ENCODE measurements around the gene BCAT1. TPM values are rescaled to one million over a fixed set of nuclear protein-coding genes. Genes with fewer than 3 reads are reported as not detected.

Gene BCAT1
- total RNA-seq, 2 donors from 2014 or later, result 45.0 to 141 TPM

DNA sequence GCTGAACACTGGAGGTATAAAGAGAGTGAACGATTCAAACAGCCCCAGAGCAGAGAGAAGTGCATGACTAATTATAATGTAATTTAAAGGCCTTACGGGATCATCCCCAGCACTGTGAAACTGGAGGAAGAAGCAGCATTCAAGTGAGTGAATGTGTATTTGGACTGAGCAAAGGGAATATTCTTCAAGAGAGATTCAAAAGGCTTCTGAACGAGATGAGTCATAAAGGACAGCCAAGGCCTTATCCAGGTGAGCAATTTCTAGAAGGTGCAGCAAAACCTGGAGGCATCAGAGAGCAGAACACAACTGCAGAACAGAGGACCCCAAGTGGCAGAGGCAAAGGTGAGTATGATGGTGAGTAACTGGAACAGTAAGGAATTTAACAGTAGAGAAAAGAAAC, 127.2 kb downstream of the BCAT1 start:
- peaks cover 2% of the 10 kb centered on the region for H3K9me3 Mint-ChIP-seq
- no peak overlapping the region for H3K27ac Mint-ChIP-seq
- peaks cover 37% of the 10 kb centered on the region for H3K36me3 Mint-ChIP-seq (ENCODE audit: low read depth)
- TF ChIP-seq, protein P1, sequence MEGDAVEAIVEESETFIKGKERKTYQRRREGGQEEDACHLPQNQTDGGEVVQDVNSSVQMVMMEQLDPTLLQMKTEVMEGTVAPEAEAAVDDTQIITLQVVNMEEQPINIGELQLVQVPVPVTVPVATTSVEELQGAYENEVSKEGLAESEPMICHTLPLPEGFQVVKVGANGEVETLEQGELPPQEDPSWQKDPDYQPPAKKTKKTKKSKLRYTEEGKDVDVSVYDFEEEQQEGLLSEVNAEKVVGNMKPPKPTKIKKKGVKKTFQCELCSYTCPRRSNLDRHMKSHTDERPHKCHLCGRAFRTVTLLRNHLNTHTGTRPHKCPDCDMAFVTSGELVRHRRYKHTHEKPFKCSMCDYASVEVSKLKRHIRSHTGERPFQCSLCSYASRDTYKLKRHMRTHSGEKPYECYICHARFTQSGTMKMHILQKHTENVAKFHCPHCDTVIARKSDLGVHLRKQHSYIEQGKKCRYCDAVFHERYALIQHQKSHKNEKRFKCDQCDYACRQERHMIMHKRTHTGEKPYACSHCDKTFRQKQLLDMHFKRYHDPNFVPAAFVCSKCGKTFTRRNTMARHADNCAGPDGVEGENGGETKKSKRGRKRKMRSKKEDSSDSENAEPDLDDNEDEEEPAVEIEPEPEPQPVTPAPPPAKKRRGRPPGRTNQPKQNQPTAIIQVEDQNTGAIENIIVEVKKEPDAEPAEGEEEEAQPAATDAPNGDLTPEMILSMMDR (conservative IDR thresholded peaks at IDR 0.05), result no peak
- 91 to 93% methylated on average over 3 of the region's 3 CpGs for WGBS, 2 experiments (ENCODE audit: insufficient coverage in 1 of 2, insufficient read length in 1 of 2)
- H3K4me3 ChIP-seq (ENCODE audit: low read length), result no peak overlapping the region
- peaks cover 3% of the 10 kb centered on the region for H3K4me1 Mint-ChIP-seq
- H3K9me3 ChIP-seq (ENCODE audit: control insufficient read depth, low read length), result no peaks in the 10 kb centered on the region
- H3K27me3 ChIP-seq (ENCODE audit: control insufficient read depth, insufficient read depth, low read length, poor library complexity, severe bottlenecking), result no peaks in the 10 kb centered on the region
- no peak overlapping the region for H3K9ac ChIP-seq (ENCODE audit: extremely low read depth, low read length, poor library complexity, severe bottlenecking)
- H3K27ac ChIP-seq (ENCODE audit: low read depth, low read length), result no peak overlapping the region
- H3K36me3 ChIP-seq (ENCODE audit: control insufficient read depth, insufficient read depth, low read length), result peaks cover 76% of the 10 kb centered on the region
- H3K27me3 Mint-ChIP-seq (ENCODE audit: insufficient read depth), result no peaks in the 10 kb centered on the region
- H3K4me3 Mint-ChIP-seq, result no peak overlapping the region
- DNase-seq, result no peak
- no peaks in the 10 kb centered on the region for H3K4me1 ChIP-seq (ENCODE audit: control insufficient read depth, insufficient read depth, low read length)

DNA sequence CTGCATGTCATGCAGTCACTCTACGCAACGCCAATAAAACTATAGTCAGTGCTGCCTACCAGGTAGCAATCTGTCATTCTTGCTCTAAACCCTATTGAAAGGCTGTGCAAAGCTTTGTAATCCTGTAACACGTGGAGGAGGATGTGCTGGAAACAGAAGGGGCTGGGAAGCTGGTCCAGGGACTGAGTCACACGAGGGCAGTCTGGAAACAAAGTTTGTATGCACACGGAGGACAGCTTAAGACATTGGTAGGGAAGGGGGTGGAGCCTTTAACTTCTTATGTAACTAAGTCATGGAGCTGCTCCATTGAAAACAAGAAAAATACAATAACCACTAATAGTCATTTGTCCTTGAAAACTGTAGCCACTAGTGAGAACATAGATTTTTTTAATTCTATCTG, 128.0 kb downstream of the BCAT1 start:
- TF ChIP-seq, protein P1 (conservative IDR thresholded peaks at IDR 0.05), result no peak
- Histone ChIP-seq H3K9ac (ENCODE audit: extremely low read depth, low read length, poor library complexity, severe bottlenecking) (no peak overlapping the region), H3K36me3 (ENCODE audit: control insufficient read depth, insufficient read depth, low read length) (peaks cover 76% of the 10 kb centered on the region), H3K27me3 (ENCODE audit: control insufficient read depth, insufficient read depth, low read length, poor library complexity, severe bottlenecking) (no peaks in the 10 kb centered on the region), H3K9me3 (ENCODE audit: control insufficient read depth, low read length) (no peaks in the 10 kb centered on the region), H3K4me1 (ENCODE audit: control insufficient read depth, insufficient read depth, low read length) (no peaks in the 10 kb centered on the region), H3K27ac (ENCODE audit: low read depth, low read length) (no peak overlapping the region), H3K4me3 (ENCODE audit: low read length) (no peak overlapping the region)
- Mint-ChIP-seq H3K4me3 (no peak overlapping the region), H3K4me1 (peaks cover 3% of the 10 kb centered on the region), H3K9me3 (peaks cover 2% of the 10 kb centered on the region), H3K36me3 (ENCODE audit: low read depth) (peaks cover 38% of the 10 kb centered on the region), H3K27ac (no peak overlapping the region), H3K27me3 (ENCODE audit: insufficient read depth) (no peaks in the 10 kb centered on the region)
- WGBS, 2 experiments (ENCODE audit: insufficient coverage in 1 of 2, insufficient read length in 1 of 2), result 87 to 89% methylated on average over 5 of the region's 5 CpGs
- DNase-seq, result no peak

DNA sequence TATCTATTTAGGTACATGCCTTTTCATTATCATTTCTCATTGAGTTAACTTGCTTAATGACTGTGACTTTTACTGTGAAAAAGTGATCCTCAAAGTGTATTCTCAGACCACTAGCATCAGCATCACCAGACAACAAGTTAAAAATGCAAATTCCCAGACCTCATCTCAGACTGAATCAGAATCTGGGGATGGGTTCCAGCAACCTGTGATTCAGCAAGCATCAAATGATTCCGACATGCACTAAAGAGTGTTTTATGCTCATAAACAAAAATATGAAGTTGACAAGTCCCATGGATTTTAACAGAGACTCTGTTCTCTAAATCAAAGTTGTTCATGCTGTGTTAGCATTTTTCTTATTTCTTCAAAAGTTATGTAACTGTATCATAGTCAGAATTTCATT, 130.6 kb downstream of the BCAT1 start:
- TF ChIP-seq, protein P1 (conservative IDR thresholded peaks at IDR 0.05), result no peak
- Histone ChIP-seq H3K36me3 (ENCODE audit: control insufficient read depth, insufficient read depth, low read length) (peaks cover 64% of the 10 kb centered on the region), H3K27ac (ENCODE audit: low read depth, low read length) (no peak overlapping the region), H3K9ac (ENCODE audit: extremely low read depth, low read length, poor library complexity, severe bottlenecking) (no peak overlapping the region), H3K4me1 (ENCODE audit: control insufficient read depth, insufficient read depth, low read length) (no peaks in the 10 kb centered on the region), H3K9me3 (ENCODE audit: control insufficient read depth, low read length) (no peaks in the 10 kb centered on the region), H3K27me3 (ENCODE audit: control insufficient read depth, insufficient read depth, low read length, poor library complexity, severe bottlenecking) (no peaks in the 10 kb centered on the region), H3K4me3 (ENCODE audit: low read length) (no peak overlapping the region)
- no peak overlapping the region for H3K27ac Mint-ChIP-seq
- no peaks in the 10 kb centered on the region for H3K27me3 Mint-ChIP-seq (ENCODE audit: insufficient read depth)
- H3K9me3 Mint-ChIP-seq, result no peaks in the 10 kb centered on the region
- no peak for DNase-seq
- no peak overlapping the region for H3K4me3 Mint-ChIP-seq
- 100% methylated on average over 1 of the region's 1 CpG for WGBS, 2 experiments (ENCODE audit: insufficient coverage in 1 of 2, insufficient read length in 1 of 2)
- H3K4me1 Mint-ChIP-seq, result peaks cover 17% of the 10 kb centered on the region
- H3K36me3 Mint-ChIP-seq (ENCODE audit: low read depth), result peaks cover 24% of the 10 kb centered on the region

Measured in endodermal cell (in vitro differentiated cells).